ENCODE results near the gene PSTPIP1.

- TF ChIP-seq EZH2phosphoT487 (IDR thresholded peaks at IDR 0.05; ENCODE audit: insufficient read depth, low read depth) (no peak), EZH2 (IDR thresholded peaks at IDR 0.05; ENCODE audit: insufficient read depth, poor library complexity, severe bottlenecking) (no peak)
Measured at GRCh38 chr15:77029166-77030047, 34.5 kb downstream of the PSTPIP1 start.

All from GM23248 (cell line).